Heart right ventricle (tissue), 16 donors: ENCODE results near the gene QSOX1. TPM values are rescaled to one million over a fixed set of nuclear protein-coding genes. Genes with fewer than 3 reads are reported as not detected.
A peak's percentile ranks its signal among the peaks of the same experiment; 100 is the strongest.

ENCODE experiments used
- ATAC-seq, 8 donors: fragments of 200-7000 bp; cut with Tn5 transposase; one replicate each; pipeline ENCODE4 v1.9.1; 2020; ENCODE audit warnings: mild to moderate bottlenecking in 8 of 8, moderate library complexity in 8 of 8, moderate number of reproducible peaks in 1 of 8
- DNase-seq, 2 donors: peaks; one replicate each; pipeline ENCODE4 v3.0.0-alpha.2; 2020
- H3K27ac ChIP-seq, 10 donors: fragments of 200-600 bp; sonication (generic) in 2 of 10; one replicate each; pipeline versions ENCODE4 v1.5.0 to v1.8.0; 2020 to 2022; ENCODE audit warnings: mild to moderate bottlenecking in 3 of 10
- H3K27me3 ChIP-seq, 7 donors: fragments of 200-600 bp; one replicate each; pipeline ENCODE4 v1.8.0; 2021 to 2022; ENCODE audit warnings: mild to moderate bottlenecking in 2 of 7
- H3K36me3 ChIP-seq, 9 donors: fragments of 200-600 bp; sonication (generic) in 1 of 9; one replicate each; pipeline versions ENCODE4 v1.5.0 to v1.8.0; 2020 to 2022; ENCODE audit warnings: mild to moderate bottlenecking in 2 of 9
- H3K4me1 ChIP-seq, 9 donors: fragments of 200-600 bp; sonication (generic) in 1 of 9; one replicate each; pipeline versions ENCODE4 v1.5.0 to v1.8.0; 2020 to 2022; ENCODE audit warnings: mild to moderate bottlenecking in 4 of 9
- H3K4me3 ChIP-seq, 10 donors: fragments of 200-600 bp; sonication (generic) in 2 of 10; one replicate each; pipeline versions ENCODE4 v1.5.0 to v1.8.0; 2020 to 2022; ENCODE audit warnings: mild to moderate bottlenecking in 7 of 10, moderate library complexity in 2 of 10
- H3K9me3 ChIP-seq, 11 donors: fragments of 200-600 bp in 10 of 11; sonication (generic) in 2 of 11; one replicate each; pipeline versions ENCODE4 v1.5.0 to v1.8.0; 2013 to 2022; ENCODE audit warnings: mild to moderate bottlenecking in 2 of 11, control low read depth in 1 of 11, moderate library complexity in 1 of 11
- CTCF ChIP-seq, 9 donors: fragments of 200-600 bp; sonication (generic) in 2 of 9; IDR thresholded peaks; one replicate each; pipeline versions ENCODE4 v1.5.0 to v1.8.0; 2021 to 2022; ENCODE audit warnings: antibody characterized with exemption in 9 of 9, mild to moderate bottlenecking in 5 of 9, moderate library complexity in 1 of 9
- WGBS, 2 donors: extraction: QIAGEN DNeasy Blood & Tissue Kit; methylation state at CpG; one replicate each; pipeline ENCODE4 v1.1.7; 2013; ENCODE audit warnings: inconsistent platforms in 1 of 2; 5-methylcytosine and 5-hydroxymethylcytosine counted together
- intact Hi-C, 10 donors: fragments of 100-400 bp; cut with DNase I; formaldehyde crosslinking; loops; one replicate each; pipeline versions ENCODE4 v1.11.1 to v1.14.2; 2022
- polyA plus RNA-seq, 2 donors: library from polyadenylated mRNA; stranded (reverse); fragments of 200-250 nt; gene quantifications; one replicate each; pipeline ENCODE4 v1.2.3, GENCODE V29; 2013
- total RNA-seq, 10 donors: library from RNA; stranded (reverse); fragmentation: NEBNext Ultra II Directional in 3 of 10; extraction: Animal tissue kit (Norgen Biotek cat#: 25700) in 3 of 10; gene quantifications; one replicate each; pipeline versions ENCODE4 v1.2.1 to v1.2.4, GENCODE V29; 2021 to 2023
- donor health status: Arrhythmogenic right ventricular cardiomyopathy.
- donor health status: ischemic (EF 13 %, LVEDD 7.1; RV severe dilation, severe dysfunction).
- donor health status: healthy with polysubstance abuse.
- donor health status: DM: no; HTN: yes; CAD: no.
- donor health status: DM: no; HTN: no; CAD: no.
- donor health status: ischemic (EF 25% LVEDD 6.9; RV normal size, moderate dysfunction).
- donor health status: ischemic (EF 25% LVEDD 5.7; RV mildly dilated, moderate dysfunction).
- donor health status: healthy.
- donor health status: DM: yes; HTN: yes; CAD: no.
- donor health status: Ischemic cardiomyopathy.
- donor health status: ischemic (EF 35%, LVEDD 5.7; RV mildly dilated, moderate dysfunction).
- donor health status: nonischemic (EF 11% LVEDD 7.7; RV severe dilation, severe dysfunction).
- donor health status: DM: yes; HTN: yes; CAD: no.
- donor health status: PGD.
- donor health status: ischemic (EF 29% LVEDD 5.4; RV normal size, mild dysfunction).
- donor health status: nonischemic (EF 23%, LVEDD 6.1; RV moderate dilation, normal function).

QSOX1 gene
- total and polyA plus RNA-seq, 12 donors, result 43.5 to 198 (median 84.6) TPM

DNA sequence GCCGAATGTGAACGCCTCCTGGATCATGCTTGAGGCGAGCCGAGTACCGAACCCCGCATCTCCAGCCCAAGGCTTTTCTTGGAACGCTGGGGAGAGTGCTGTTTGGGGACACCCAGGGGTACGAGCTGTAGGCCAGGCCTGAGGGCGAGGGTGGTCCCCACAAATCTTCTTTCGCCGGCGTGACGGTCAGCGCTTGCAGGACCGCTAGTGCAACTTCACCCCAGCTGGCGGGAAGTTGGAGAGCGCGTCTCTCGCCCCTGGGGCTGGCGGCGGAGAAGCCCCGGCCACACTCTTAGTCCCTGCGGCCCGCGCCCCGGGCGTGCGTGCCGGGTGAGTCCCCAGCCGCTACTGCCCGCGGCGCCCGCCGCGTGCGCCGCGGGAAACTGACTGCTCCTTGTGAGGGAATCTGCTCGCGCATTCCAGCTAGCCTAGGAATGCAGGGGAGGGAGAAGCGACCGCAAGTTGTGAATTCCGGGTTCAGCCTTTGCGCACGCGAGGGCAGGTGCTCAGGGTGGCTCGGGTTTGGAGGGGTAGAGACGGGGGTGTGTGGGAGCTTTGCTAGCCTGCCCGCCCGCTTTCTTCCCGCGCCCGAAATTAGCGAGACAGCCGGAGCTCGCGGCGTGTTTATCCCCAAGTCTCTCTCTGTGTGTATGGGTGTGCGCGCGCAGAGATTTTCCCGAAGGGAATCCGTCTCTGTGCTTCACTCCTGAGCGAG is 76.3 kb downstream of the QSOX1 start:
- Histone ChIP-seq H3K9me3 (no peaks in the 10 kb centered on the region), H3K4me1 (peaks cover 16 to 69% (median 56%) of the 10 kb centered on the region in 9 donors), H3K4me3 (peak overlapping the region; percentile 44 to 61 (median 58)), H3K27me3 (peaks cover 59 to 100% (median 99%) of the 10 kb centered on the region in 7 donors), H3K27ac (no peak overlapping the region), H3K36me3 (no peaks in the 10 kb centered on the region)
- TF ChIP-seq CTCF (IDR thresholded peaks at IDR 0.05), result no peak
- 0 to 1% methylated on average over 65 of the region's 65 CpGs for WGBS, 2 donors
- ATAC-seq (peak in 2 of 8 donors; percentile 7 to 30), DNase-seq (no peak)
- intact Hi-C loops, result no loop called here

DNA sequence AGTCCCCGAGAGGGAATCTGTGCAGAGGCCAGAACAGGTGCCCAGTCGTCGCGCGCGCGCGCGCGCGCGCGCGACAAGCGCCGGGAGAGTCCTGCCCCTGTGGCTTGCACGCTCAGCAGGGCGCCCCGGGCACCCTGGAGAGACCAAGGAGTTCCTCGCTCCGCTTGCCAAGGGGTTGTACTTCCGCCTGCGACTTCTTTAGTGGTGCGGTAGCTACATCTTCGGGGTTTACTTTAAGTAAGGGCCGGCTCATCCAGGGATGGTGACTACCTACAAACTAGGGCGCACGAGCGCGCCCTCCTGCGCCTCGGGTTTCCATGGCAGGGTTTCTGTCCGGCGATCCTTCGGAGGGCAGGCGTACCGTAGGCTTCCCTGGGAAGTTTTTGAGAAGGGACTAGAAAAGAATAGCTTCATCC is 76.8 kb downstream of the QSOX1 start:
- Histone ChIP-seq H3K4me1 (peaks cover 16 to 73% (median 58%) of the 10 kb centered on the region in 9 donors), H3K36me3 (no peaks in the 10 kb centered on the region), H3K9me3 (no peaks in the 10 kb centered on the region), H3K27ac (no peak overlapping the region), H3K27me3 (peaks cover 64 to 100% (median 100%) of the 10 kb centered on the region in 7 donors), H3K4me3 (peak overlapping the region; percentile 44 to 61 (median 58))
- WGBS, 2 donors, result 1% methylated on average over 36 to 37 of the region's 37 CpGs
- intact Hi-C loops, result no loop called here
- ATAC-seq (peak in 2 of 8 donors; percentile 14 to 25), DNase-seq (no peak)
- no peak for TF ChIP-seq CTCF (IDR thresholded peaks at IDR 0.05)

DNA sequence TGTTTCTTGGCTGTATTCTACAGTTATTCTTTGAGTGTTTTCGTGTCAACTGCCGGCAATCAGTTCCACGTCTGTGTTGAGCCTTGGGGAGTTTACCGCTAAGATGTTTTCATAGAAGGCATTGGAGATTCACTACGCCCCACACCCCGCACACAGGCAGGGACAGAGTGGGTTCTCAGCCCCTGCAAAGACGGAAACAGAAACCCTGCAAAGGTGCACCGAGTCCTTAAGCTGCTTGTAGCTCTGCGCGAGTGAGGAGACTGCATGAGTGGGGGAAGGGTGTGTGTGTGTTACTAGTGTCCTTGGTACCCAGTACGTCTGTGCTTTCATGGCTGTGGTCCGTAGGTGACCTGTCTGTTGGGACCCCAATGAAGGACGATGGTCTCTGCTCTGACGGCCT is 77.3 kb downstream of the QSOX1 start:
- TF ChIP-seq CTCF (IDR thresholded peaks at IDR 0.05), result no peak
- WGBS, 2 donors, result 2 to 3% methylated on average over 14 of the region's 14 CpGs
- Histone ChIP-seq H3K27ac (no peak overlapping the region), H3K4me1 (peaks cover 16 to 73% (median 58%) of the 10 kb centered on the region in 9 donors), H3K4me3 (peak overlapping the region in 6 of 10 donors; percentile 44 to 61 (median 58)), H3K9me3 (no peaks in the 10 kb centered on the region), H3K27me3 (peaks cover 67 to 100% (median 100%) of the 10 kb centered on the region in 7 donors), H3K36me3 (no peaks in the 10 kb centered on the region)
- ATAC-seq (no peak), DNase-seq (no peak)
- intact Hi-C loops, result no loop called here

DNA sequence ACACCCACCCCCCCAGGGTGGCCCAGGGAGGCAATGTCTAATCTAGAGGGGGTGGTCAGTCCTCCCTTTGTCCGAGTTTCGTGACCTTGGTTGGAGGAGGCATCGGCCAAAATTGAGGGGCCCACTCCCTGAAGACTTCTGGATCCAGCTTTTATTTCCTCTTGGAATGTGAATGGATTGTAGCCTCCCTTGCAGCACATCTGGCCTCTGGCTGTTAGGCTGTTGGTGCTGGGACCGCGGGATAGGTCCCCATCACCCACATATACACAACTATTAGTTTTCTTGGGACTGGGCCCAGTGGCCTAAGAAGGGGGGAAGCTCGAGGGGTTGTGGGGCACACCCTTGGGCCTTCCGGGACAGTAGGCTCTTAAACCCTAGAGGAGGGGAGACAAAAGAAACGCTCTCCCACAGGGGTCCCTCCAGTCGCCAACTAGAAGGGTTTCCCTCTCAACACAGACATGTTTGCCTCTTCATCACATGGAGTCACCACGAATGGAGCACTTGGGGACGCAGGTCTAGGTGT is 77.9 kb downstream of the QSOX1 start:
- no peak for ATAC-seq
- Histone ChIP-seq H3K27me3 (peaks cover 73 to 100% (median 100%) of the 10 kb centered on the region in 7 donors), H3K4me3 (no peak overlapping the region), H3K9me3 (no peaks in the 10 kb centered on the region), H3K36me3 (no peaks in the 10 kb centered on the region), H3K4me1 (peaks cover 16 to 73% (median 58%) of the 10 kb centered on the region in 9 donors), H3K27ac (no peak overlapping the region)
- no peak for DNase-seq
- TF ChIP-seq CTCF (IDR thresholded peaks at IDR 0.05), result no peak
- intact Hi-C loops, result no loop called here
- WGBS, 2 donors, result 3 to 9% methylated on average over 11 of the region's 11 CpGs
